ENCODE data around the gene UBL4A. TPM values are rescaled to one million over a fixed set of nuclear protein-coding genes. Genes with fewer than 3 reads are reported as not detected.

Gene UBL4A
- total RNA-seq, 1 experiment from 2014 or later = 37.4 TPM

GRCh38 chrX:154457491-154458115, 28.8 kb downstream of the UBL4A start (continued):
- TF ChIP-seq ZNF274 (IDR thresholded peaks at IDR 0.05; ENCODE audit: low read depth, low read length) (no peak), JUND (IDR thresholded peaks at IDR 0.05) (no peak)

GRCh38 chrX:154452823-154453222, 33.6 kb downstream of the UBL4A start:
- peaks cover 2 to 6% of the 10 kb centered on the region in 2 experiments; a peak in 1 of 4 replicates for H3K4me1 ChIP-seq (ENCODE audit: control insufficient read depth in 1 of 2, insufficient read depth in 2 of 2, low read length in 2 of 2)
- no peaks in the 10 kb centered on the region for H3K36me3 ChIP-seq (ENCODE audit: control insufficient read depth in 1 of 2, insufficient read depth in 2 of 2, low read length in 2 of 2)
- BruUV-seq (replicated peaks) = no TSS peak
- no peak overlapping the region for H3K4me2 ChIP-seq (ENCODE audit: low read length)
- H3K79me2 ChIP-seq (ENCODE audit: insufficient read depth, low read length) = no peaks in the 10 kb centered on the region
- DNase-seq (ENCODE audit: low read depth, low spot score) (no peak), ATAC-seq (no peak)
- no peak overlapping the region for H3K4me3 ChIP-seq (replicated peaks in 1 of 2; ENCODE audit: low read depth in 1 of 2, low read length in 2 of 2)
- H3K9me2 ChIP-seq (ENCODE audit: insufficient read depth) = no peaks in the 10 kb centered on the region
- ChIA-PET RAD21 (ENCODE audit: low non-redundant PET in 1 of 2, low total read pairs in 2 of 2, uncharacterized antibody in 2 of 2, unreplicated experiment in 2 of 2) (no interaction called here), POLR2A (interaction anchor here (0.8 kb wide), 1 partner anchor 26 kb away, joined by 3 read pairs; the partner anchor contains the start of gene LAGE3), CTCF (no interaction called here)
- no peak overlapping the region for H3K9ac ChIP-seq (ENCODE audit: low read length)
- TF ChIP-seq SIN3A (IDR thresholded peaks at IDR 0.05; ENCODE audit: low read depth) = no peak
- TF ChIP-seq CBX3 (IDR thresholded peaks at IDR 0.05; ENCODE audit: low read depth) = no peak
- no peak for TF ChIP-seq RAD21 (IDR thresholded peaks at IDR 0.05; ENCODE audit: low read depth)
- TF ChIP-seq EZH2phosphoT487 (IDR thresholded peaks at IDR 0.05; ENCODE audit: borderline replicate concordance) = no peak
- no peak for TF ChIP-seq CEBPB (IDR thresholded peaks at IDR 0.05; ENCODE audit: low read depth)
- TF ChIP-seq ELF1 (IDR thresholded peaks at IDR 0.05; ENCODE audit: borderline replicate concordance, low read depth) = no peak
- TF ChIP-seq POLR2A (IDR thresholded peaks at IDR 0.05; ENCODE audit: borderline replicate concordance, extremely low read depth, insufficient read depth, insufficient read length) = no peak
- TF ChIP-seq ATF3 (IDR thresholded peaks at IDR 0.05) = no peak
- no peak for TF ChIP-seq ZNF274 (IDR thresholded peaks at IDR 0.05; ENCODE audit: low read depth, low read length)
- no peak for TF ChIP-seq EZH2 (IDR thresholded peaks at IDR 0.05)
- no peak for TF ChIP-seq SRF (IDR thresholded peaks at IDR 0.05; ENCODE audit: low read depth)
- no peak for TF ChIP-seq REST (IDR thresholded peaks at IDR 0.05; ENCODE audit: low read depth)
- TF ChIP-seq MAX (IDR thresholded peaks at IDR 0.05) = no peak
- no peak for TF ChIP-seq TCF7L2 (IDR thresholded peaks at IDR 0.05; ENCODE audit: borderline replicate concordance, extremely low read depth, insufficient read depth, insufficient read length)
- no peaks in the 10 kb centered on the region for H4K20me1 ChIP-seq (ENCODE audit: insufficient read depth)
- H3K27me3 ChIP-seq (ENCODE audit: insufficient read depth, low read length) = no peaks in the 10 kb centered on the region
- no peaks in the 10 kb centered on the region for H3K9me3 ChIP-seq (ENCODE audit: control insufficient read depth in 1 of 2, insufficient read depth in 1 of 2, low read depth in 1 of 2, low read length in 2 of 2)
- intact Hi-C loops (cut with micrococcal nuclease) = no loop called here
- no peak overlapping the region for H3K27ac ChIP-seq (ENCODE audit: low read depth, low read length)
- H2AFZ ChIP-seq (ENCODE audit: low read depth, low read length, poor library complexity, severe bottlenecking) = no peak overlapping the region
